AG08396 (cell line): ENCODE results near the gene ALMS1.
"Not testable (repeated sequence)": the region's sequence is repeated elsewhere in the genome, so short reads cannot be mapped to it uniquely, and the experiment has no call there.

Experiments
- DNase-seq: peaks from one replicate; pipeline ENCODE4 v3.0.0; 2012; ENCODE audit warnings: low spot score, mixed read lengths

The ALMS1 gene

DNA sequence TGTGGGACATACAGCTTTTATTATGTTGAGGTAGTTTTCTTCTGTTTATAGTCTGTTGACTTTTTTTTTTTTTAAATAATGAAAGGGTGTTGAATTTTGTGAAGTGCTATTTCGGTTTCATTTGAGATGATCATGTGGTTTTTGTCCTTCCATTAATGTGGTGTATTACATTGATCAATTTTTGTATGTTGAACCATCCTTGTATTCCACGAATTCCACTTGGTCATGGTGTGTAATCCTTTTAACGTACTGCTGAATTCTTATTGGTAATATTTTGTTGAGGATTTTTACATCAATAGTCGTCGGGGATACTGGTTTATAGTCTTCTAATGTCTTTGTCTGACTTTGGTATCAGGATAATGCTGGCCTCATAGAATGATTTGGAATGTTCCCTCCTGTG, 18.8 kb downstream of the ALMS1 start:
- DNase-seq: no peak

DNA sequence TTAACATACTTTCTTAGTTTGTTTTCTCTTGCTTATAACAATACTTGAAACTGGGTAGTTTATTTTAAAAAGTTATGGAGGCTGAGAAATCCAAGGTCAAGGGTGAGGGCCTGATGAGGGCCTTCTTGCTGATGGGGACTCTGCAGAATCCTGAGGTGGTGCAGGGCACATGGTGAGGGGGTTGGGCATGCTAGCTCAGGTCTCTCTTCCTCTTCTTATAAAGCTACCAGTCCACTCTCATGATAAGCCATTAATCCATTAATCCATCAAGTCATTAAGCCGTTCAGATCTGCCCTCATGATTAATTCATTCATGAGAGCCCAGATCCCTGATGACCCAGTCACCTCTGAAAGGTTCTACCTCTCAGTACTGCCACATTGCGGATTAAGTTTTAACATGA, 21.4 kb downstream of the ALMS1 start:
- no peak for DNase-seq

- no peak for DNase-seq
Observed at GRCh38 chr2:73408198-73408597, 22.6 kb downstream of the ALMS1 start.

DNA sequence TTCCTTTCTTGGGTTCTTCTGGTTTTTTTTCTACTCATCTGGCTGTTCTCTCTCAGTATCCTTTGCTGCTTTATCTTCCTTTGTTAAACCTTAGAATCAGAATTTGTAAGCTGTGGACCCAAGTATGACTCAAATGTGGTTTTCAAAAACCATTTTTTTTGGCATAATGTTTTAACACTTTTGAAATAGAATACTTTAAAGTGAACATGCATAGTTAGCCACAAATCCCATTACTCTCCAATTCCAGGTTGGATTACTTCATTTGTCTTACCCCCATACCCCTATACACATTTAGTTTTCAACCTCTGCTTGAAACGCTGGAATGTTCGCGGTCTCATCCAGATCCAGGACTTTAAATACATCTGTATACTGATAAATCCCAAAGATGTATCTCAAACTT, 29.1 kb downstream of the ALMS1 start:
- DNase-seq: no peak

DNA sequence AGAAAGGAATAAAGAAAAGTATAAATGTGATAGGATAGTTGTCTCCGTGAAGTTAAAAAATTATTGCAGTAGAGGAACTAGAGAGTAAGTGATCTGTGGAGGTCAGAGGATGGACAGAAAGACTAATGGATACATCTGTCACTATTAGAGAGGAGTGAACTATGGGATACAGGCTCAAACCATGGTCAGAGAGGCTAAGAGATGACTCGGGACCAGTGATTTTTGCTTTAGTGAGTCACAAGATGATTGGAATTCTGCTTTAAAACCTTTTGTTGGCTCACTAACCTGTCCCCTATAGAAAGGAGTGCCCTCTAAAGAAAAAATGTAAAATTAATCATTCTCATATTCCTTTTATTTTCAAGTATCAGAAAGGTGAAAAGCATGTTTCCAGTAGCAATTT, 30.3 kb downstream of the ALMS1 start:
- DNase-seq: peak; percentile 4

DNA sequence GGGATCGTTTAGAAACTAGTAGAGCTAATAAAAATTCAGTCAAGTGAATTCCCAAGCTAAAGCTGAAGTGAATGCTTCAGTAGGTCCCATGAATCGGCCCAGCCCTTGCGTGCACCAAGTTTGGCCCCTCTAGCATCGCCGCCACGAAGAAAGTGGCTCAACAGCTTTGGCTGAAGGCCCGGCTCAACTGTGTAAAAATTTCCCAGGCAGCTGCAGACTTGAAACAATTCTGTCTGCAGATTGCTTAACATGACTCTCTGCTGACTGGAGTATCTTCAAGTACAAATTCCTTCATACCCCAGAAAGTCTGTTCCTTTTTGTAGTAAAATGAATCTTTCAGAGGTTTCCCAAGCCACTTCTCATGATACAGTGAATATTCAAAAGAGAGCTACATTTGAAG, 32.7 kb downstream of the ALMS1 start:
- peak; percentile 71 for DNase-seq

DNA sequence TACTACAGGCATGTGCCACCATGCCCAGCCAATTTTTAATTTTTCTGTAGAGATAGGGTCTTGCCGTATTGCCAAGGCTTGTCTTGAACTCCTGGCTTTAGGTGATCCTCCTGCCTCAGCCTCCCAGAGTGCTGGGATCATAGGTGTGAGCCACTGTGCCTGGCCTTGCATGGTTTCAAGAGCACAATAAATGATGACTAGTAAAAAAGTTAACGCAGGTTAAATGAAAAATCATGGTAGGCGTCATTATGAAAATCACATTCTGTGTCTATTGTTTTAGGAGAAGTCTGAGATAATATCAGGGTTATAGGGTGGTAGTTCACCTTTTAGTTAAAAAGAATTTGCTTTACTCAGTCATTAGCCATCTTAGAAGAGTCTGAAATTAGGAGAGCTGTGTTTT, 38.3 kb downstream of the ALMS1 start:
- no peak for DNase-seq

DNA sequence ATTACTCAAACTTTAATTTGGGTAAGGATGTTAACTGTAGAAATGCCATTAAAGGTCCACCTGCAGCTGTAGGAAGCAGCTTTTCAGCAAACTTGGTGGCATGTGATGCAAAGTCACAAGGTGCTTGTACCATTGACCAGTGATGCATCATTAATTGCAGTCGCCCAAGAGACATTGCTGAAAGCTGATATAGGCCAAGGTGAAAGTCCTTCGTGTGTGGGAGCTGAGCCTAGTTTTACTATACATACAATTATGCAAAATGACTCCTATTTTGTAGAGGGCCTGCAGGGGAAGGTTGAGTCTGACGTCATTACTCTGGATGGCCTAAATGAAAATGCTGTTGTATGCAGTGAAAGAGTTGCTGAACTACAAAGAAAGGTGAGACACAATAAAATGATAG, 40.5 kb downstream of the ALMS1 start:
- DNase-seq: no peak

- DNase-seq: no peak
Observed at GRCh38 chr2:73436019-73436418, 50.4 kb downstream of the ALMS1 start.

DNA sequence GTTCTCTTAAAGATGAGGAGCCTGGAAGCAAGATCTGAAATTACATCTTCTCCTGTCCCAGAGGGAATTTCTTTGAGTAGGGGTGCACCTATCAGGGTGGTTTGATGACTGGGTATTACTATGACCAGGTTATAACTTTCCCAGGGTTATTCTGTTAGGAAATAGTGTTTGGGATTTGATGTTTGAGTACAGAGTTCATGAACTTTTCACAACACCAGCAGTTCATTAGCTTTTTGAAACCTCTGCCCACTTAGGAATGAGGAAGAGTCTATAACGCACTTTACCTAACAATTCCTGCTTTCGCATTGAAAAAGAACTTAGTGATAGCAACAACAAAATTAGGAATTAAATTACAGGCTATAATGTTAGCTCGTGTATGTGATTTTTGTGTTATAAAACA, 58.6 kb downstream of the ALMS1 start:
- DNase-seq: no peak

GRCh38 chr2:73448856-73449255, 63.2 kb downstream of the ALMS1 start:
- DNase-seq: no peak

GRCh38 chr2:73449404-73449803, 63.8 kb downstream of the ALMS1 start:
- DNase-seq: no peak

DNA sequence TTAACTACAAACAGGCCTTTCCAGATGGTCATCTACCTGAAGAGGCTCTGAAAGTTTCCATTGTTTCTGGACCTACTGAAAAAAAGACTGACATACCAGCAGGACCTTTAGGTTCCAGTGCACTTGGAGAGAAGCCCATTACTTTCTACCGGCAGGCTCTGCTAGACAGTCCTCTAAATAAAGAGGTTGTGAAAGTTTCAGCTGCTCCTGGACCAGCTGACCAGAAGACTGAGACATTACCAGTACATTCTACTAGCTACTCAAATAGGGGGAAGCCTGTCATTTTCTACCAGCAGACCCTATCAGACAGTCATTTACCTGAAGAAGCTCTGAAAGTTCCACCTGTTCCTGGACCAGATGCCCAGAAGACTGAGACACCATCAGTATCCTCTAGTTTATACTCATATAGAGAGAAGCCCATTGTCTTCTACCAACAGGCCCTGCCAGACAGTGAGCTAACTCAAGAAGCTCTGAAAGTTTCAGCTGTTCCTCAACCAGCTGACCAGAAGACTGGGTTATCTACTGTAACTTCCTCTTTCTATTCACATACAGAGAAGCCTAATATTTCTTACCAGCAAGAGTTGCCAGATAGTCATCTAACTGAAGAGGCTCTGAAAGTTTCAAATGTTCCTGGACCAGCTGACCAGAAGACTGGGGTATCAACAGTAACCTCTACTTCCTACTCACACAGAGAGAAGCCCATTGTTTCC, 65.8 kb downstream of the ALMS1 start:
- DNase-seq: no peak

GRCh38 chr2:73457982-73458381, 72.3 kb downstream of the ALMS1 start:
- DNase-seq: no peak

DNA sequence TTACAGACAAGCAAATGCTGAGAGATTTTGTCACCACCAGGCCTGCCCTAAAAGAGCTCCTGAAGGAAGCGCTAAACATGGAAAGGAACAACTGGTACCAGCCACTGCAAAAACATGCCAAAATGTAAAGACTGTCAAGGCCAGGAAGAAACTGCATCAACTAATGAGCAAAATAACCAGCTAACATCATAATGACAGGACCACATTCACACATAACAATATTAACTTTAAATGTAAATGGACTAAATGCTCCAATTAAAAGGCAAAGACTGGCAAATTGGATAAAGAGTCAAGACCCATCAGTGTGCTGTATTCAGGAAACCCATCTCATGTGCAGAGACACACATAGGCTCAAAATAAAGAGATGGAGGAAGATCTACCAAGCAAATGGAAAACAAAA, 76.8 kb downstream of the ALMS1 start:
- DNase-seq: not testable (repeated sequence)

DNA sequence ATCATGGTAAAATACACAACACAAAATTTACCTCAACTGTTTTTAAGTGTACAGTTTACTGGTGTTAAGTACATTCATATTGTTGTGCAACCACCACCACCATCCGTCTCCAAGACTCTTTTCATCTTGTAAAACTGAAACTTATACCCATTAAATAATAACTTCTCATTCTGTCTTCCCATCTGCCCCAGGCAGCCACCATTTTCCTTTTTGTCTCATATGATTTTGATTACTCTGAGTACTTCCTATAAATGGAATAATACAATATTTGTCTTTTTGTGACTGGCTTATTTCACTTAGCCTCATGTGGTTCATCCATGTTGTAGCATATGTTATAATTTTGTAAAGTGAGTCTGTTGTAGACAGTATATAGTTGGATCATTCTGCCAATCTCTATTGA, 82.7 kb downstream of the ALMS1 start:
- DNase-seq: no peak

GRCh38 chr2:73483874-73484273, 98.2 kb downstream of the ALMS1 start:
- DNase-seq: not testable (repeated sequence)

GRCh38 chr2:73487112-73487657, 101.5 kb downstream of the ALMS1 start:
- no peak for DNase-seq

GRCh38 chr2:73488079-73488478, 102.4 kb downstream of the ALMS1 start:
- DNase-seq: no peak

DNA sequence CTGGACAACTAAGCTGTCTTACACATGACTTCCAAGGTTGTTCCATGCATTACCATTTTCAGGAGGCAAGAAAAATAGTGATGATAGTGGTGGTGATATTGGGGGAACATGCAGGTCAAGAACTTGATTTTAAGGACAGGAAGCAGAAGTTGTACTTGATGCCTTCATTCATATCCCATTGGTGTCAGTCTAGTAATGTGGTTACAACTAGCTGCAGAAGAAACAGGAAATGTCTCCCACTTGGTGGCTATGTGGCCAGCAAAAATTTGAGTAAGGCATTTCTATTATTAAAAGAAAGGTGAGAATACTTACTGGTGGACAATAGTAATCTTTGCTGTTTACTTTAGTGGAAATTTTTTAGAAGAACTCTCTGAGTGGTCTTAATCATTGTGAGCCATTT, 103.4 kb downstream of the ALMS1 start:
- no peak for DNase-seq

DNA sequence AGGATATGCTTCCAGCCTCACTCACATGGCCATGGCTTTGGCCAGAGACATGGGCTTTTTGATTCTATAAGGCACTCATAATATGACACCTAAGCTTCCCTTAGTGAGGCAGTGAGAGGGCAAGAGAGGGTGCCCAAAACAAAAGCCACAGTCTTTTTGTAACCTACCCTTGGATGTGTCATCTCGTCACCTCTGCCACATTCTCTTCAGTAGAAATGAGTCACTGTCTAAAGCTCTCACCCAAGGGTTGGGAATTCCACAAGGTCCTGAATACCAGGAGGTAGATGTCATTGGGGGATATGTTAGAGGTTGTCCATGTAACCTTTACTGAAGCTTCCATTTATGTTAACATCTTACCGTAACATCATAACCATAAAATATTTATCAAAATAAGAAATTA, 108.4 kb downstream of the ALMS1 start:
- peak; percentile 29 for DNase-seq

DNA sequence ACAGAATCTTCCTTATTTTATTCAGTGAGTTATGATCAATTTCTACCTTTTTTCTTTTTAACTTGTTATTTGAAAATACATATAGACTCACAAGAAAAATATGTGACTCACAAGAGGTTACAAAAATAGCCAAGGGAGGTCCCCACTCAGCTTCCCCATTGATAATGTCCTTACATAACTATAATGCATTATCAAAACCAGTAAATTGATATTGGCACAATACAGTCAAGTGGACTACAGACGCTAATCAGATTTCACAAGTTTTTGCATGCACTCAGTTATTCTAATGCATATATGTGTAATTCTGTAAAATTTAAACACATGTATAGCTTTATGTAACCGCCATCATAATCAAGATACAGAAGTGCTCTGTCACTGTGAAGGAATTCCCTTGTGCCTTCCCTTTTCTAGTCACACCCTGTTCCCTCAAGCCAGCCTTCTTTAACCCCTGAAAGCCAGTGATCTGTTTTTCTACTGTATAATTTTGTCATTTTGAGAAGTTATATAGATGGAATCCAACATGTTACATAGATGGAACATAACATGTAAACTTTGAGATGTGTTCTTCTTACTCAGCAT, 118.4 kb downstream of the ALMS1 start:
- no peak for DNase-seq

DNA sequence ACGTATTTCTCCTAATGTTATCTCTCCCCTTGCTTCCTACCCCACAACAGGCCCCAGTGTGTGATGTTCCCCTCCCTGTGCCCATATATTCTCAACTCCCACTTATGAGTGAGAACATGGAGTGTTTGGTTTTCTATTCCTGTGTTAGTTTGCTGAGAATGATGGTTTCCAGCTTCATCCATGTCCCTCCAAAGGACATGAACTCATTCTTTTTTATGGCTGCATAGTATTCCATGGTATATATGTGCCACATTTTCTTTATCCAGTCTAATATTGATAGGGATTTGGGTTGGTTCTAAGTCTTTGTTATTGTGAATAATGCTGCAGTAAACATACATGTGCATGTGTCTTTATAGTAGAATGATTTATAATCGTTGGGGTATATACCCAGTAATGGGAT, 119.2 kb downstream of the ALMS1 start:
- not testable (repeated sequence) for DNase-seq

GRCh38 chr2:73510470-73510869, 124.8 kb downstream of the ALMS1 start:
- not testable (repeated sequence) for DNase-seq
